NCI-H1048 (cell line): ENCODE measurements around the gene POLR2F.

Experiments used
- DNase-seq: peaks from one replicate; lab custom pipeline; 2025; lab: John Stamatoyannopoulos, UW

Gene POLR2F

DNA sequence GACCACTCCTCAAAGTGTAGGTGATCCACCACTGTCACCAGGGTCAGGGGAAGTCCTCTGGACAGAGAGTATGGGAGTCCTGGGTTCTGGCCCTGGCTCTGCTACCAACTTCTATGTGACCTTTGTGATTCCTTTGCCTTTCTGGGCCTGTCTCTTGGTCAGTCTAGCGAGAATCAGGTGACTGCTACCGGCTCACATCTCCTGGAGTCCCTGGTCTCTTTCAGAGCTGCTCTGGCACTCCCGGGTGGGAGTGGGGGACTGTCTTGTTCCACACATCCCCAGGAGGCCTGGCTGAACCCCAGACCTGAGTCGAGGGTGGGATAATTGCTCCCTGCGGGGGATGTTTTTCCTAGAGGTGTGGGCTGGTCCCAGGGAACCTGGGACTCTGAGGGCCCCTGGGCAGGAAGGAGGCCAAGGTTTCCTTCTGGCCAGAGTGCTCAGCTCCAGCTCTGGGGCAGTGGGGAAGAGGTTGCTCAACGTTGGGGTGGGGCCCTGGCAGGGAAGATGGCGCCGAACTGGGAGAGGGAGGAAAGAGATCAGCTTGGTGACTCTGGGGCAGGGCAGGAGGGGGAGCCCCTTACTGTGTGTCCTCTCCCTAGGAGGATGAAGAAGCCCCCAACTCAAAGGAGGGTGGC is 28.8 kb downstream of the POLR2F start:
- no peak for DNase-seq

- DNase-seq: no peak
These were observed 29.7 kb downstream of the POLR2F start for GRCh38 chr22:37982938-37983859.

DNA sequence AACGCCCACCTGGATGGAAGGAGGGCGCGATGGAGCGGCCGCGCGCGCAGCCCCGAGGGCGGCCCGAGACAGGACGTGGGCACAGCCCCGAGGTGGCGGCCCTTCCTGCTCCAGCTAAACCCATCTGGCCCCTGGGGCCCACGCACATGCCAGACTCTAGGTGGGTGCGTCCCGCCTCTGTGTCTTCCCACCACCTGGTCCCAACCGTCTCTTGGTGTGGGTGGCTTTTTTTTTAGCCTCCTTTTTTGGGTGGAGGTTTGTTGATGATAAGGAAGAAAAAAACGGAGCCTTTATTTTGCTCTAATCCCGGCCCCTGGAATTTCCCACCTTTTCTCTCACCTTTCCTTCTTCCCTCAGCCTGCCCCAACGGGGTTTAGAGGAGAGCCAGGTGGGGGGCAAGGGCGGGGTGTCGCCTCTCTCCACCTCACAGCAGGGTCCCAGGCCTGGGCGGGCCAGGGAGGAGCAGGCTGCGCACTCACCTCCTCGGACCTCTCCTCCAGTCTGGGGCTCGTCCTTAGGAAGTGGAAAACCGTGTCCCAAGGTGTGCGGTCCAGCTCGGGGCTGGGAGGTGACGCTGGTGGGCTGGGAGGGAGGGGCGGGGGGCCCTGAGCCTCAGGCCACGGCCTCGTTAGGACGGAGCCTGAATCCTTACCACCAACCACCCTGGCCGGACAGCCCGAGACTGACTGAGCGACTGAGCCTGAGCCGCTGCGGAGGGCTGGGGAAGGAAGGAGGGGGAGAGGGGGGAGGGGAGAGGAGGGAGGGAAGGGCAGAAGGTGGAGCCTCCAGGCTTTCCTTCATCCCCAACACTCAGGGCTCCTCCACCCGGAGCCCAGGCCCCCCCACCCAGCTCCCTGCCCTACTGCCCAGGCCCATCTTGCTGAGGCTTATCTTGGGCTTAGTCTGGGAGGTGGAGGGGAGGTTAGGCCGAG is 30.6 kb downstream of the POLR2F start, which contains the start of gene SOX10:
Gene SOX10 (minus strand): TSS at position 696 of the 932 bp plus-strand sequence. CDS start 771 bp downstream, outside the sequence.
- DNase-seq: no peak

- no peak for DNase-seq
These were observed 31.6 kb downstream of the POLR2F start for GRCh38 chr22:37985050-37985585.

DNA sequence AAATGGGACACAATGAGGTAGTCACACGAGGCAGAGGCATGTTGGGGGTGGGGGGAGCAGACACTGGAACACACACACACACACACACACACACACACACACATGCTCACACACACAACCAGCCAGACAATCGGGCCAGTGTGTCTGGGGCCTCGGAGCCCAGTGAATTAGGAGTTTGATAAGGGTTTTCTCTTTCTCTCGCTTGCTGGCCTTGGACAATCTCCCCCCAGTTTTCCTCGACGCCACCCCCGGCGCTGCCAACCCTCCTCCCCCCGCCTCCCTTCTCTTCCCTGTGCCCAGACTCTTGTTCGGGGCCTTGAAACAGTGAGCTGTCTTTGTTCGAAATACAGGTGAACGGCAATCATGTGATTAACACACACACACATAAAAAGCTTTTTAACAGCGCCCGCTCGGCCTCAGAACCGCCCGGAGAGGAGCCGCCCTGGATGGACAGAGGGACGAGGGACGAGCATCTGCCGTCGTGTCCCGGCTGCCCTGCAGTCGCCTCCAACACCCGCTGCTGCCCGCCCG is 32.3 kb downstream of the POLR2F start:
- DNase-seq: no peak

DNA sequence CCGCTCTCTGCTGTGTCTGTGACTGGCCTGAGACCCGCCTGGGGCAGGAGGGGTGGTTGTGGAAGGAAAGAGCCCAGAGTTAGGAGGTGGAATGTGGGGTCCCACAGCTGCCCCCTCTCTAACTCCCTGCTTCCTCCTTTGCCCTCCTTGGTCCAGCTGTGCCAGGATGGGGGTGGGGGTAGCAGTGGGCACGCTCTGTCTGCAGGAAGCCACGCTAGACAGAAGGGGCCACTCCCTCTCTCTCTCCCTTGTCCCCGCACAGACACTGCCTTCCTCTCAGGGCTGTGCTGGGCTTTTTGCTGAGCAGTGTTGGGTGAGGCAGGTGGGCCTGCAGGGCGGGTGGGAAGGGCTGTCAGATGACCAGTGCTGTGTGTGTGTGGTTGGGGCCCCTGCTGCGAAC is 32.9 kb downstream of the POLR2F start:
- no peak for DNase-seq

DNA sequence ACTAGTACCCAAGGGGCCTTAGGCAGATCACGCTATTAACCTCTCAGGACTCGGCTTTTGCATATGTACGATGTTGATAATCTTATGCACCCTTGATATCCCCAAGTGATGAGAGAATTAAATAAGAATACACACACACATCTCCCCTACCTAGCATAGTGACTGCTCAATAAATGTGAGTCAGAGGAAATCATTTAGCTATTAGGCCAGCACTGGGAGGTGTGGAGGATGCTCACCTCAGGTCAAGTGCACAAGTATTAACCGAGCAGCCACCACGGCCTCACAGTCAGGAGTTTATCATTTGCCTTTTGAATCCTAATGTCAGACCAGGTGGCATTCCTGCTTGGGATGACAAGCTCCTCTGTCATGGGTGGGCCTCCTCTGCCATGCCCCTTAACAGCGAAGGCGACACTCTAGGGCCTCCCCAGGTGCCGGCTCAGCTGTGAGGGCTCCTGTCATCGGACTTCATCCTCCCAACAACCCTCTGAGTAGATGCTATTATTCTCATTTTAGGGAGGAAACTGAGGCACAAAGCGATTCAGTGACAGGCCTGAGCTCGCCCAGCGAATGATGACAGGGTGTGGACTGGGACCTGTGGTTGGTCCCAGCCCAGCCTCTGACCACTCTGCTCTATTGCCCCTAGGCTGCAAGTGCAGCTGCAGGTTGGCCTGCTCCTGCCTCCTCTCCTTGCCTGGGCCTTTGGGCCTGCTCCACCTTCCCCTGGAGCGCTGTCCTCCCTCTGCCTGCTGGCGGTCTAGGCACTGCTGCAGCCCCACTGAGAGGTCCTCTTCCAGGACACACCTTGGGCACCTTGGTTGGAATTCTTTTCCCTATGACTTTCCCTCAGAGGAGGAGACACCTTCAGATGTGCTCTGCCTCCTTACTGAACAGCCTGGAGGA is 35.9 kb downstream of the POLR2F start:
- no peak for DNase-seq

DNA sequence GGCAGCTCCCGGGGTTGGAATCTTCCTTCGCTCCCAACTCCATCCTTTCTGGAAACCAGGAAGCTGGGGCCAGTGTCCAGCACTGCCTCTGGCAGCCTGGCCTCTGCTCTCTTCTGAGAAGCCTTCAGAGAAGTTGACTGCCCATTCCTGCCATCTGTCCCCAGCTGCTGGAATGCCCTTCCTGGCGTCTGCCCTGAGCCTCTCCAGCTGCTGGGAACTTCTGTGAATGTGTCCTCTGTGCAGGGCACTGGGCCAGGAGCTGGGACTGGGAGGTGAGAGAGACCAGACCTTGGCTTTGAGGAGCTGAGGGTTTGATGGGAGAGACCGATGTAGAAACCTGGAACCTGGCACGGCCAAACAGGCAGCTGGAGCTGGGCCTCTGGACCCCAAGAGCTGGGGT is 36.8 kb downstream of the POLR2F start:
- DNase-seq: no peak

DNA sequence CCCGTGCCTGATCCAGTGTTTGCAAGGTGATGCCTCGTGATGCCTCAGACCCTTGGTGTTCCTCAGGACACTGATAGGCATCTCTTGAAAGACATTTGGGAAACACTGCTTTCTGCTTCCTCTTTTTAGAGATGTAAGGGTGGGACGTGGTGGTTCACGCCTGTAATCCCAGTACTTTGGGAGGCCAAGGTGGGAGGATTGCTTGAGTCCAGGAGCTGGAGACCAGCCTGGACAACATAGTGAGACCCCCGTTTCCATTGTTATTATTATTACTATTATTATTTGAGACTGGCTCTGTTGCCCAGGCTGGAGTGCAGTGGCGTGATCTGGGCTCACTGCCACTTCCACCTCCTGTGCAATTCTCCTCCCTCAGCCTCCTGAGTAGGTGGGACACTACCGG is 37.4 kb downstream of the POLR2F start:
- DNase-seq: no peak

- DNase-seq: no peak
These were observed 38.4 kb downstream of the POLR2F start for GRCh38 chr22:37991731-37992442.

GRCh38 chr22:37994049-37994448 is 40.5 kb downstream of the POLR2F start:
- no peak for DNase-seq

DNA sequence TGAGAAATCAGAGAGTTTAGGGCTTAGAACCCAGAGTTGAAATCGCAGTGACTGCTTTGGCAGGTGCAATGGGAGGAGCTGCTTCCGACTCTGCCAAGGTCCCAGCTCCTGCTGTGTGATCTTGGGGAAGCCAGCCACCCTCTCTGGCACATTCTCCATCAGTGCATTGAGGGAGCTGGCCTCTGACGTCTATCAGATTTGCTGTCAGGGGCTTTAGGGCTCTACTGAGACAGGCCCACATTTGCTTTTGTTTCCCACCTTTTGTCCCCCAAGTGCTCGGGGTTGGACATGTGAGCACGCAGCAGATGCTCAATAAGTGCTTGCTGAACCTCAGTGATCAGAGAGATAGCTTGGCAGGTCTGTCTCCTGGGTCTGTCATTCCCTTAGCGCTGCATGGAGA is 41.5 kb downstream of the POLR2F start:
- no peak for DNase-seq

DNA sequence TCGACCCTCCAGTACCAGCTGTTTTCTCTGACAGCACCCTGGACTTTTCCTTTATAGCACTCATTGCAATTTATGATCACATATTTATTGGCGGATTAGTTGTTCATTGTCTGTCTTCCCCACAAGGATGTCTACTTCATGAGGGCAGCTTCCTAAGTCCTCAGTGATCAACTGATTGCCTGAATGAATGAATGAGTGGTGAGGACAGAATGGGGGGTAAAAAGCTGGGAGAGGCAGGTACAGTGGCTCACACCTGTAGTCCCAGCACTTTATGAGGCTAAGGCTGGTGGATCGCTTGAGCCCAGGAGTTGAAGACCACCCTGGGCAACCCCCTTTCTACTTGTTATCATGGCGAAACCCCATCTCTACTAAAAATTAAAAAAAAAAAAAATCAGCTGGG is 42.0 kb downstream of the POLR2F start:
- DNase-seq: no peak

GRCh38 chr22:37996079-37996478 is 42.6 kb downstream of the POLR2F start:
- no peak for DNase-seq

GRCh38 chr22:37996515-37997246 is 43.2 kb downstream of the POLR2F start:
- no peak for DNase-seq

DNA sequence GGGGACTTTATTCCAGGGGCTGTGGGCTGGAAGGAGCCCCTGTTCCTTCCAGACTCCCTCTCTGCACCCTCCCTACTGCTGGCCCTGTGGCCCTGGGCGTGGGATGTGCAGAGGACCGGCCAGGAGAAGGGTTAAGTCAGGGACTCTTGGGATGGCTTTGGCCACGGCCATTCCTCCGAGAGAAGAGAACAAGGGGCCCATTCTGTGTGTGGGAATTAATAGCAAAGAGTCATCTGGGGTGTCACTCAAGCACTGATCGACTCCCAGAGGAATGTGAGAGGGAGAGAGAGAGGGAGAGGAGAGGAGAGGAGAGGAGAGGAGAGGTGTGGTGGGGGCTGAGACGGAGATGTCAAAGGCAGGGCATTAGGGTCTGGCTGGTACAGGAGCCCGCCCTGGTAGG is 45.0 kb downstream of the POLR2F start:
- DNase-seq: no peak

DNA sequence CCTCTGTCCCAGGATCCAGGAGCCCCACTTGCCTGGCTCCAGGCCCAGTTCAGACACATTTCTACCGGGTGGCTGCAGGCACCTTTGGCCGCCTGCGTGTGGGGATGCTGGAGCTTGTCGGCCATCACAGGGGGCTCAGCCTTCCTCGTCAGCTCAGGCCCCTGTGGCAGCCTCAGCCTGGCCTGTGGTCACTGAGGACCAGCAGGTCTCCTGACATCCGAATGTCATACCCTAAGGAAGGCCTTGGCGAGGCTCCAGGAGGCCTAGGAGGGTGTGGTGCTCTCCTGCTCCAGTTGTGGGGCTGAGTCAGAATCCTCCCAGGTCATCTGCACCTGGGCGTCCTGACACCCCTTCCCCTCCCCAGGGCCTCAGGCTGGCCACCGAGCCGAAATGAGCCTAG is 45.7 kb downstream of the POLR2F start:
- no peak for DNase-seq

DNA sequence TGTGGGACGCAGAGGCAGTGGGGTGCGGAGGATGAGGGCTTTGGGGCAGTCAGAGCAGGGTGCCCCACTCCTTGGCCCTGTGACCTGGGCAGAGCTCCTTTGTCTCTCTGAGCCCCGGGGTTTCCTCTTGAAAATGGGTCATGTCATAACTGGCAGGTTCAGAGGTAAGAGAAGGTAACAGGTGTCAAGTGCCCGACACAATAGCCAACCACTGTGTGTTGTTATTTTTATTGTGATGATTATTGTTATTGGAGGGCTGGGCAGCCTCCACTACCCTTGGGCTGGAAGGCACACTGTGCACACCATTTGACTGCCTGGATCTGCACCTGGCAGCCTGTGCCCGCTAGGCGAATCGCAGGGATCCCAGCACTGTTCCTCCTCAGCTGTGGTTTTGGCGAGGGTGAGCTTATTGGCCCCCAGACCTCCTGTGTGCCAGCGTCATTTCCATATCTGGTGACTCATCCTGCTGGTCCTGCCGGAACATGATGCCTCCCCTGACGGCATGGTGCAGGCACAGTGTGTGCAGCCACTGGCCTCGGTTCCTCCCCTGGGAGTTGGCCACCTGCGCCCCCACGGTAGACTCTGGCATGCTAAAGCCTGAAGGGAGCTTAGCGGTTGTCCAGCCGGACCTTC is 46.3 kb downstream of the POLR2F start:
- no peak for DNase-seq

DNA sequence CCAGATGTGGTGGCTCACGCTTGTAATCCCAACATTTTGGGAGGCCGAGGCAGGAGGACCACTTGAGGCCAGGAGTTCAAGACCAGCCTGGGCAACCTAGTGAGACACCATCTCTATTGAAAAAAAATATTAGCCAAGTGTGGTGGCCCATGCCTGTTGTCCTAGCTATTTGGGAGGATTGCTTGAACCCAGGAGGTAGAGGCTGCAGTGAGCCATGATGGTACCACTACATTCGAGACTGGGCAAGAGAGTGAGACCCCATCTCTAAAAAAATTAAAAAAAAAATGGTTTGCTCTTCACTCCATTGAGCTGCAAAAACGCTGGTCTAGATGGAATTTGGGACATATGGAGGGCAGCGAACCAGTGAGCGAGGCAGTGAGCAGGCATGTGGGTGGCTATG is 52.4 kb downstream of the POLR2F start:
- DNase-seq: no peak
